ENCODE measurements around the gene PSME3. TPM values are rescaled to one million over a fixed set of nuclear protein-coding genes. Genes with fewer than 3 reads are reported as not detected.

The PSME3 gene
- total and polyA plus RNA-seq, 4 donors = 25.0 to 55.3 (median 39.8) TPM

DNA sequence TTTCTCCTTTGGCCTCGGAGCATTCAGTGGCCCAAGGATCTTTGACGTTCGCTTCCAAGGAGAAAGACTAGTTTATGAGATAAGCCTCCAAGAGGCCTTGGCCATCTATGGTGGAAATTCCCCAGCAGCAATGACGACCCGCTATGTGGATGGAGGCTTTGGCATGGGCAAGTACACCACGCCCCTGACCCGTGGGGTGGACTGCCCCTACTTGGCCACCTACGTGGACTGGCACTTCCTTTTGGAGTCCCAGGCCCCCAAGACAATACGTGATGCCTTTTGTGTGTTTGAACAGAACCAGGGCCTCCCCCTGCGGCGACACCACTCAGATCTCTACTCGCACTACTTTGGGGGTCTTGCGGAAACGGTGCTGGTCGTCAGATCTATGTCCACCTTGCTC lies 19.2 kb downstream of the PSME3 start:
- no peak for DNase-seq (ENCODE audit: low spot score)
- Histone ChIP-seq H3K36me3 (ENCODE audit: control insufficient read depth in 4 of 4, insufficient read depth in 3 of 4, low read depth in 1 of 4, low read length in 3 of 4) (no peaks in the 10 kb centered on the region), H3K9ac (ENCODE audit: low read depth in 1 of 2, low read length in 2 of 2) (no peak overlapping the region), H3K9me3 (ENCODE audit: control insufficient read depth in 4 of 4, low read length in 3 of 4) (no peaks in the 10 kb centered on the region), H3K27me3 (ENCODE audit: control insufficient read depth in 4 of 4, insufficient read depth in 4 of 4, low read length in 3 of 4) (no peaks in the 10 kb centered on the region), H3K4me1 (ENCODE audit: control insufficient read depth in 4 of 4, insufficient read depth in 4 of 4, low read length in 3 of 4) (peaks cover 0 to 28% (median 25%) of the 10 kb centered on the region in 4 donors), H3K4me3 (ENCODE audit: low read depth in 1 of 3, low read length in 3 of 3) (no peak overlapping the region), H3K27ac (ENCODE audit: low read depth in 1 of 2, low read length in 2 of 2) (peak overlapping the region in 1 of 2 donors; percentile 15)
- no peak for TF ChIP-seq TAF1 (conservative IDR thresholded peaks at IDR 0.05)
- TF ChIP-seq ZBTB33 (IDR thresholded peaks at IDR 0.05) = no peak
- no peak for TF ChIP-seq FOXA2 (IDR thresholded peaks at IDR 0.05)
- no peak for TF ChIP-seq YY1 (IDR thresholded peaks at IDR 0.05)
- no peak for TF ChIP-seq EGR1 (IDR thresholded peaks at IDR 0.05; ENCODE audit: low read depth in 2 of 2)
- TF ChIP-seq, protein P1, sequence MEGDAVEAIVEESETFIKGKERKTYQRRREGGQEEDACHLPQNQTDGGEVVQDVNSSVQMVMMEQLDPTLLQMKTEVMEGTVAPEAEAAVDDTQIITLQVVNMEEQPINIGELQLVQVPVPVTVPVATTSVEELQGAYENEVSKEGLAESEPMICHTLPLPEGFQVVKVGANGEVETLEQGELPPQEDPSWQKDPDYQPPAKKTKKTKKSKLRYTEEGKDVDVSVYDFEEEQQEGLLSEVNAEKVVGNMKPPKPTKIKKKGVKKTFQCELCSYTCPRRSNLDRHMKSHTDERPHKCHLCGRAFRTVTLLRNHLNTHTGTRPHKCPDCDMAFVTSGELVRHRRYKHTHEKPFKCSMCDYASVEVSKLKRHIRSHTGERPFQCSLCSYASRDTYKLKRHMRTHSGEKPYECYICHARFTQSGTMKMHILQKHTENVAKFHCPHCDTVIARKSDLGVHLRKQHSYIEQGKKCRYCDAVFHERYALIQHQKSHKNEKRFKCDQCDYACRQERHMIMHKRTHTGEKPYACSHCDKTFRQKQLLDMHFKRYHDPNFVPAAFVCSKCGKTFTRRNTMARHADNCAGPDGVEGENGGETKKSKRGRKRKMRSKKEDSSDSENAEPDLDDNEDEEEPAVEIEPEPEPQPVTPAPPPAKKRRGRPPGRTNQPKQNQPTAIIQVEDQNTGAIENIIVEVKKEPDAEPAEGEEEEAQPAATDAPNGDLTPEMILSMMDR (IDR thresholded peaks at IDR 0.05; ENCODE audit: low read depth, low read length, missing input control) = no peak
- no peak for TF ChIP-seq HNF4G (IDR thresholded peaks at IDR 0.05)
- no peak for TF ChIP-seq RXRA (IDR thresholded peaks at IDR 0.05)
- TF ChIP-seq NR2F2 (IDR thresholded peaks at IDR 0.05) = no peak
- TF ChIP-seq, protein P2, sequence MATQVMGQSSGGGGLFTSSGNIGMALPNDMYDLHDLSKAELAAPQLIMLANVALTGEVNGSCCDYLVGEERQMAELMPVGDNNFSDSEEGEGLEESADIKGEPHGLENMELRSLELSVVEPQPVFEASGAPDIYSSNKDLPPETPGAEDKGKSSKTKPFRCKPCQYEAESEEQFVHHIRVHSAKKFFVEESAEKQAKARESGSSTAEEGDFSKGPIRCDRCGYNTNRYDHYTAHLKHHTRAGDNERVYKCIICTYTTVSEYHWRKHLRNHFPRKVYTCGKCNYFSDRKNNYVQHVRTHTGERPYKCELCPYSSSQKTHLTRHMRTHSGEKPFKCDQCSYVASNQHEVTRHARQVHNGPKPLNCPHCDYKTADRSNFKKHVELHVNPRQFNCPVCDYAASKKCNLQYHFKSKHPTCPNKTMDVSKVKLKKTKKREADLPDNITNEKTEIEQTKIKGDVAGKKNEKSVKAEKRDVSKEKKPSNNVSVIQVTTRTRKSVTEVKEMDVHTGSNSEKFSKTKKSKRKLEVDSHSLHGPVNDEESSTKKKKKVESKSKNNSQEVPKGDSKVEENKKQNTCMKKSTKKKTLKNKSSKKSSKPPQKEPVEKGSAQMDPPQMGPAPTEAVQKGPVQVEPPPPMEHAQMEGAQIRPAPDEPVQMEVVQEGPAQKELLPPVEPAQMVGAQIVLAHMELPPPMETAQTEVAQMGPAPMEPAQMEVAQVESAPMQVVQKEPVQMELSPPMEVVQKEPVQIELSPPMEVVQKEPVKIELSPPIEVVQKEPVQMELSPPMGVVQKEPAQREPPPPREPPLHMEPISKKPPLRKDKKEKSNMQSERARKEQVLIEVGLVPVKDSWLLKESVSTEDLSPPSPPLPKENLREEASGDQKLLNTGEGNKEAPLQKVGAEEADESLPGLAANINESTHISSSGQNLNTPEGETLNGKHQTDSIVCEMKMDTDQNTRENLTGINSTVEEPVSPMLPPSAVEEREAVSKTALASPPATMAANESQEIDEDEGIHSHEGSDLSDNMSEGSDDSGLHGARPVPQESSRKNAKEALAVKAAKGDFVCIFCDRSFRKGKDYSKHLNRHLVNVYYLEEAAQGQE (IDR thresholded peaks at IDR 0.05) = no peak
- no peak for TF ChIP-seq JUND (IDR thresholded peaks at IDR 0.05)
- whole genome bisulfite sequencing = 89% methylated on average over 15 of the region's 15 CpGs

DNA sequence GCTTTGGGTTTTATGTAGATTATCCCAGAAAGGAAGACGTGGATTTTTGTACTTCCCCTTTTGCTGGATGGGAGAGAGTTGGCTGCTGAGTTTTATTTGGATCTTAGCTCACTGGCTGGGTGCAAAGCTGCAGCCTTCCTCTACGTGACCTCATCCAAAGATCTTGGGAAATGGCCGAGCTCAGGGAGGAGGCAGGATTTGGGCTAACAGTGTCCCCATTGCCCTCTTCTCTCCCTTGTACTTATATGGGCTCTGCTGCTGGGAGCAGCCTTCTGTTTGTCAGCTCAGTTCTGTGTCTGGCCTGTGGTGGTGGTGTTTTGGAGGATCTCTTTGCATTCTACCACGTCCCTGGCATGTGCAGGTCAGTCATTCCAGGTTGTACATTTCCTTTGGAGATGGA lies 19.8 kb downstream of the PSME3 start:
- Histone ChIP-seq H3K27me3 (ENCODE audit: control insufficient read depth in 4 of 4, insufficient read depth in 4 of 4, low read length in 3 of 4) (no peaks in the 10 kb centered on the region), H3K27ac (ENCODE audit: low read depth in 1 of 2, low read length in 2 of 2) (peak overlapping the region in 1 of 2 donors; percentile 15), H3K4me3 (ENCODE audit: low read depth in 1 of 3, low read length in 3 of 3) (peak overlapping the region in 1 of 3 donors; percentile 1), H3K9ac (ENCODE audit: low read depth in 1 of 2, low read length in 2 of 2) (no peak overlapping the region), H3K9me3 (ENCODE audit: control insufficient read depth in 4 of 4, low read length in 3 of 4) (no peaks in the 10 kb centered on the region), H3K36me3 (ENCODE audit: control insufficient read depth in 4 of 4, insufficient read depth in 3 of 4, low read depth in 1 of 4, low read length in 3 of 4) (no peaks in the 10 kb centered on the region), H3K4me1 (ENCODE audit: control insufficient read depth in 4 of 4, insufficient read depth in 4 of 4, low read length in 3 of 4) (peaks cover 0 to 28% (median 25%) of the 10 kb centered on the region in 4 donors)
- DNase-seq (ENCODE audit: low spot score) = no peak
- WGBS = 70% methylated on average over 4 of the region's 4 CpGs
- TF ChIP-seq HNF4G (IDR thresholded peaks at IDR 0.05) = no peak
- no peak for TF ChIP-seq HNF4A (conservative IDR thresholded peaks at IDR 0.05)
- TF ChIP-seq EGR1 (IDR thresholded peaks at IDR 0.05; ENCODE audit: low read depth in 2 of 2) = no peak
- TF ChIP-seq ZBTB33 (IDR thresholded peaks at IDR 0.05) = no peak
- TF ChIP-seq ATF3 (IDR thresholded peaks at IDR 0.05) = no peak
- no peak for TF ChIP-seq GABPA (IDR thresholded peaks at IDR 0.05 in 1 of 2, conservative IDR thresholded peaks at IDR 0.05 in 1 of 2)
- TF ChIP-seq JUND (IDR thresholded peaks at IDR 0.05) = no peak
- no peak for TF ChIP-seq MAX (IDR thresholded peaks at IDR 0.05)
- TF ChIP-seq FOXA2 (IDR thresholded peaks at IDR 0.05) = no peak
- no peak for TF ChIP-seq RXRA (IDR thresholded peaks at IDR 0.05)
- no peak for TF ChIP-seq SP1 (IDR thresholded peaks at IDR 0.05)
- no peak for TF ChIP-seq TAF1 (conservative IDR thresholded peaks at IDR 0.05)
- TF ChIP-seq YY1 (IDR thresholded peaks at IDR 0.05) = no peak
- TF ChIP-seq, protein P1 (IDR thresholded peaks at IDR 0.05; ENCODE audit: low read depth, low read length, missing input control) = no peak
- no peak for TF ChIP-seq RAD21 (IDR thresholded peaks at IDR 0.05)

Measured in liver (tissue), 9 donors.